NCI-H748 treated with DMSO at 0.1 percent for 48 hours (cell line): ENCODE measurements around the gene CKS1B.

Source experiments
- DNase-seq: peaks from one replicate; lab custom pipeline; 2025; lab: John Stamatoyannopoulos, UW

The CKS1B gene

GRCh38 chr1:154945962-154946850 lies 28.3 kb upstream of the CKS1B start:
- DNase-seq: no peak

GRCh38 chr1:154948079-154948478 lies 26.4 kb upstream of the CKS1B start:
- no peak for DNase-seq

GRCh38 chr1:154951901-154952657 lies 22.4 kb upstream of the CKS1B start:
- DNase-seq: no peak

GRCh38 chr1:154952664-154953063 lies 21.8 kb upstream of the CKS1B start:
- no peak for DNase-seq

- no peak for DNase-seq
Measured at GRCh38 chr1:154953611-154954038, 20.9 kb upstream of the CKS1B start.

GRCh38 chr1:154954541-154954940 lies 19.9 kb upstream of the CKS1B start:
- no peak for DNase-seq

- DNase-seq: peak; percentile 56
Measured at GRCh38 chr1:154955039-154955717, 19.3 kb upstream of the CKS1B start.

- peak; percentile 91 for DNase-seq
Measured at GRCh38 chr1:154955718-154956543, 18.6 kb upstream of the CKS1B start, which contains the start of gene PBXIP1. Gene PBXIP1 (minus strand): TSS chr1:154956099. CDS start chr1:154953721, 2,378 bp downstream.

- no peak for DNase-seq
Measured at GRCh38 chr1:154956544-154956941, 17.9 kb upstream of the CKS1B start.

- no peak for DNase-seq
Measured at GRCh38 chr1:154957091-154957657, 17.3 kb upstream of the CKS1B start.

- DNase-seq: no peak
Measured at GRCh38 chr1:154958036-154958435, 16.4 kb upstream of the CKS1B start.

- no peak for DNase-seq
Measured at GRCh38 chr1:154958681-154959425, 15.6 kb upstream of the CKS1B start.

- no peak for DNase-seq
Measured at GRCh38 chr1:154959426-154959780, 15.1 kb upstream of the CKS1B start.

- no peak for DNase-seq
Measured at GRCh38 chr1:154960446-154961136, 13.9 kb upstream of the CKS1B start.

GRCh38 chr1:154961207-154962155 lies 13.0 kb upstream of the CKS1B start, which contains the start of gene PYGO2:
Gene PYGO2 (minus strand): TSS chr1:154961782. CDS start chr1:154961576, 206 bp downstream.
- DNase-seq: peak; percentile 50

- no peak for DNase-seq
Measured at GRCh38 chr1:154962156-154962749, 12.2 kb upstream of the CKS1B start.

GRCh38 chr1:154962795-154963330 lies 11.6 kb upstream of the CKS1B start:
- no peak for DNase-seq

- no peak for DNase-seq
Measured at GRCh38 chr1:154963643-154964042, 10.8 kb upstream of the CKS1B start.
